GM18861 (cell line): ENCODE results near the gene APBA2.

Experiments
- ATAC-seq: cut with Tn5 transposase; IDR thresholded peaks from one replicate; pipeline ENCODE4 v1.9.1; 2021; ENCODE audit not compliant: unreplicated experiment

The APBA2 gene

DNA sequence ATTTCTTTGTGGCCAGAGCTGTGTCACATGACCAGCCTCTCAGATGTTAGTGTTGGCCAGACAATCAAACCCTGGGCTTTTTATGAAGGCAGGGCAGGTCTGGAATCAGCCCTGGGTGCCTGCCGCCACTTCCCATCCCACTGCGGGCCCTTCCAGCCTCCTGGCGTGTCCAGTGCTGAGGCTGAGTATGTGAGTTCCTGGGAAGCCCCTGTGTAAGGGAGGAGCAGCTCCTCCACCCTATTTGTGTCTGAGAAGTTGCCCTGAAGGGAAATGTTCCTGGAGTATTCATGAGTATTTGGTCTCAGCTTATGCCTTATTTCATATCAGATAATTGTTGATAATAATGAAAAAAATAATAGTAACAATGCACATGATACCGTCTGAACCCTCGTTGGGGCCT, 193.7 kb downstream of the APBA2 start:
- ATAC-seq = no peak

DNA sequence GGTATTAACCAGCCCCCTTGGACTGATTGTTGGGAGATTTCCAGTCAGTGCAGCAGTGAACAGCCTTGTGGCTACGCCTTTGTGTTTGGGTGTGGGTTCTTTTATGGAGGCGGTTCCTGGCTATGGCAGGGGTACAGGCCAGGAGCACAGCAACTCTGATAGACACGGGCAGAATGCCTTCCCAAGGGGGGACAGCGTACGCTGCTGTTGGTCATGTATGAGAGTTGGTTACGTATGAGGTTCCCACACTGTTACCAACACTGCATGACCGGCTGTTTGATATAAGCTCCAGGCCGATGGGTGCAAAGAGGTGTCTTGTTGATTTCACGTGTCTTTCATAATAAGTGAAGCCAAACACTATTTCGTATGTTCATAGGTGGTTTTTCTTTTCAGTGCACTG, 196.0 kb downstream of the APBA2 start:
- ATAC-seq = no peak

DNA sequence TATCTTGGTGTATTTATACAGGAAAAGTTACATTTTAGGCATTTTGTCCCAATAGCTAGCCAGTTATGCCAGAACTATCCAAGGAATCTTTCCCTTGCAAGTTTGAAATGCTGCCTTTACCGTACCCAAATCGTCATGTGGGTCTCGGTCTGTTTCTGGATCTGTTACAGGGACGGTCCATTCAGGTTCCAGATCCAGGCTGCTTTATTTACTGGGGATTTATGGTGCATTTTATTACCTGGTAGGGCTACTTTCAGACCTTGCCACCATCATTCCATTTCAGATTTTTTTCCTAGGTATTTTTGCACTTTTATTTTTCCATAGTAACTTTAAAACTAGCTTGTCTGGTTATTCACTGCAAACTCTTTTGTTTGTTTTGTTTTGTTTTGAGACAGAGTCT, 197.4 kb downstream of the APBA2 start:
- no peak for ATAC-seq

DNA sequence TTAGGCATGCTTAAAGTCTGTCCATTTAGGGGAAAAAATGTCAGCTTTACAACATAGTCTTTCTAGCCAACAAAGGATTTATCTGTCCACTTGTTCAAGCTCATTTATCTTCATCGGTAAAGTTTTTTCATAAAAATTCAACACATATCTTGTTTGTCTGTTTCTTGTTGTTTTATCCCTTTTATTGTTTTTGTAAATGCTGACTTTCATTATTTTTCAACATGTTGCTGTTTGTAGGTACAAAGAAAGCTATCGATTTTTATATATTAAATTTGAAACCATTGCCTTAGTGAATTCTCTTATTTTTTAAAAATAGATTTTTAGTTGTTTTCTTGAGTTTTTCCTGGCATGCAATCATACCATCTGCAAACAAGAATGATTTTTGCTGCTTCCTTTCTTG, 198.1 kb downstream of the APBA2 start:
- ATAC-seq = no peak

DNA sequence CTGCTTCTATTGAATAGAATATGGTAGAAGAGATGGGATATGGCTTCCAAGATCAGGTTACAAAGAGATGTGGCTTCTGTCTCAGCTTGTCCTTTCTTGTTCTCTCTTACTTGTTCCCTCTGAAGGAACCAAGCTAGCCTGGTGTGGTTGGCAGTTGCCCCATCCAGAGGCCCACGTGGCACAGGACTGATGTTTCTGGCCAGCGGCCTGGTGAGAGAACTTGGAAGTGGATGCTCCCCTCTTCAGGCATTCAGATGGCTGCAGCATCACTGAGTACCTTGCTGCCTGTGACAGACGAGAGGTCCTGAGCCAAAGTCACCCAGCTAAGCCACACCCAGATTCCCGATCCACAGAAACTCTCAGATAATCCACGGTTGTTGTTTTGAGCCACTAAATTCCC, 200.2 kb downstream of the APBA2 start:
- no peak for ATAC-seq

DNA sequence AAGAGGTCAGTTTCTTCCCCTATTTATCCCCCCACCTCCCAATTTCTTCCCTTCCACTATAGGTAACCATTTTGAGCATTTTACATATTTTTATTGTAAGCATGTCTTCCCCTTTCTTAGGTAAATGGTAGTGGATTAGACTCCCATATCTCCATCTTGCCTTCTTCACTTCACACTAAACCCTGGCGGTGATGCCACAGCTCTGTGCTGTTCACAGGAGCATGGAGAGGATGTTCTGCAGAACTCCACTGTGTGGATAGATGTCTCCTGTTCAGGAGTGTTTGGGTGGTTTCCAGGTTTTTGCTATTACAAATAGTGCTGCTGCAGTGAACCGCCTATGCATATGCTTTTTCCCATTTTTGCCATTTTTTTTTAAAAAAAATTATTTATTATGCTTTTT, 201.1 kb downstream of the APBA2 start:
- ATAC-seq = no peak

DNA sequence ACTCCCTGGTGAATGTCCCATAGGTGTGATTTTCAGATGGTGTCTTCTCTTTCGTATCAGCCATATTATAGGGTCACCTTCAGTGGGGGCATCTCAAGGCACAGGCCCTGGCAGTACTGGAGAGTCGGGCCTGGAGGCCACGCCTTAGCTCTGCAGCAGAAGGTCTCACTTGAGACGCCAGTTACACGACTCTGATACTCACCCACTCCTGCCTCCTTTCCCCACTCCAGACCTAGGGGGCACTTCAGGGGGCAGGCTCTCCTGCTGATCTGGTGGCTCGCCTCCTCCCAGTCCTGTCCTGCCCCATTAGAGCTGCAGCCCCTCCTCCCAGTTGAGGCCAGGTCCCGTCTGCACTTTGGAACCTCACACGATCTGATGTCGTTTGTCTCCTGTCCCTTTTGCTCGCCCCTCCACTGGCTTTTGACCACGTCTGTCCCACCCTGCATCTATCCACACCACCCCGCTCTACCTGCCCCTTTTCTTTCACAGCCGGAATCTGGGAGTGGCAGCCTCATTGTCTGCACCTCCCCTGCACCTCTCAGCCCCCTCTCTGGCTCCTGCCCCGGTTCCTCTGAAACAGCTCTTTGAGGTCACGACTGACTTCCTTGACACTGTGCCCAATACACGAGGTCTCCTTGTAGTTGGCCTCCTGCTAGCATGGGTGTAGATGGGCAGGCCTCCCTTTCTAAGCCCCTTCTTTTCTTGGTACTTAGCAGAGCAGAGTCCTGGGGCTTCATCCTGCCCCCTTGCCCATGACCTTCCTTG, 201.9 kb downstream of the APBA2 start:
- no peak for ATAC-seq

DNA sequence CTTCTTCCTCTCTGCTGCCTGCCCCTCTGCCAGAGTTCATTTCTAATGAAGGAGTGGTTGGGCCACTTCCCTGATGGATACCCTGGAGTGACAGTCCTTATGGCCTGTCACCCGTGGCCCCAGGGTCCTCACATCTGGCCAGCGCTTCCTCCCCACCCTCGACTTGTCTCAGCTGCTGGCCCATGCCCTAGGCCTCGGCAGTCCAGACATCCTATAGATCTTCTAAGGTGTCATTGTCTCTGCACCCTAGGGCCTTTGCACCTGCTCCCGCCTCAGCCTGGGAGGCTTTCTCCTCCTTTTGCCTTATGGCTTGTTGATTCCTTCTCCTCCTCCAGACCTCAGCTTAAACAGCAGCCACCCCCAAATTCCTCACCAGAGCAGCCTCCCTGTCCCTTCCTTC, 202.9 kb downstream of the APBA2 start:
- no peak for ATAC-seq

DNA sequence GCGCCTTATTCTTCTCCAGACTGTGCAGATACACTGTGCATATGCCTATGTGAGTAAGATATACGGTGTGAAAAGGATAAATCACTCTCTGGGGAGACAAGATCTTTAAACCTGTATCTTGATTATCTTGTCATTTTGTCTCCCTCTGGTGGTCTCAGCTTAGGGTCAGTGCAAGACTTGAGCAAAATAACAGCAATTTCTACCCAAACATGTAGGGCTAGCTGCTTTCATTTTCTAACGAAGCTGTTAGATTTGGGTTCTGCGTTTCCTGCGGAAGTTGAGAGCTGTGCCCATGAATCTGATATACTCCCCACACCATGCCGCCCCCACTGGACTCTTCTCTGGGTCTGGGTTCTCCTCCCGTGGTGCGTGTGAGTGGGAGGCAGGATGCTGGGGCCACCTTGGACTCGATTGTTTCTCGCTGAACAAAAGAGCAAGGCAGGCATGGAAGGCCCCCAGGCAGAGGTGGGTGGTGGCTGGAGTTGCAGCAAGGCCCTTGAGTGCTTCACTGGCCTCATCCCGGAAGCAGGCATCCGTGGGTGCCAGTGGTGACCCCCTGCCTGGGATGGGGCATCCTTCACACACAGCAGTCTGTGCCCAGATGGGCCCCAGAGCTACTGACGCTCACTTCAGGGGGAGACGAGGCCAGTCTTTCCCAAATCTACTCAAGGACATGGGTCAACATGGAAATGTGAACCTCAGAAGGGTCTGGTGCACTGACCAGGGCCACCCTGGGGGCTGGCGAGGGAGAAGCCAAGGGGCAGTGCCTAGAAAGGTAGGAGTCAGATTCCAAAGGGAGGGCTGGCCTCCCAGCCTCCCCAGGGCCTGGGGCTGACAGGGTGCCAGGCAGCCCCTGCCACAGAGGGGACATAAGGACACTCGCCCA, 204.2 kb downstream of the APBA2 start:
- no peak for ATAC-seq

DNA sequence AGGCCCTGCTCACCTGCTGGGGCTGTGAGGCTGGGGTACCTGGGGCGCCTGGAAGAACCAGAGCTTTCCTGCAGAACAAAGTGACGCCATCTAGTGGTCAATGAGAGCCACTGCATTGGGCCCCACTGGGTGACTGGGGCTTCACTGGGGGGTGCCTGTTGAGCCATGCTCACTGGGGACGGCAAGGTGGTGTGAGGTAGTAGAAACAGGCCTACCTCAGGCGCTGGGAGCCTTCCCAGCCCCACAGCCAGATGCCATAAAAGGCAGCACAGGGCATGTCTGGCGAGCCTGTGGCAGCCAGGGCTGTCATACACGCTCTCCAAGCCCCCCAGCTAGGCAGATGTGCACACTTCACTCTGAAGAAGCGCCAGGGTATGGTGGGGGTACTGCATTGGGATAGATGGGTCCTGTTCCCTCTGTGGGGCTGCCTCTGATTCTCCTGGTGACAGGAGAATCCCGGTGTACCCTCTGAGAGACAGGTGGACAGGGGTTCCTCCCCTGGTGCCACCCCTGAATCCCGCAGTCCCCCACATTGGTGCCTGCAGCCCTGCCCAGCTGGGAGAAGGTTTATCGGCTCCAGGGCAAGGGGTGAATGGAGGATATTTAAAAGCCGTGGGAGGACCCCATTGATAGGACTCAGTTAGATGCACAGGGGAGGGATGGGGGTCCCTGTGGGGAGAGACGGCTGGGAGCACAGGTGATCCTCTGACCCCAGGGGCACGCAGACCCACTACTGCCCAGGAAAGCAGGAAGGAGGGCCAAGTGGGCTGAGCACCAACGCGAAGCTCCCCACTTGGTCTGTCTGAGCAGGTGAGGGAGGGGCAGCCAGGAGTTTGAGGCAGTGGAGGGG, 205.1 kb downstream of the APBA2 start:
- no peak for ATAC-seq

DNA sequence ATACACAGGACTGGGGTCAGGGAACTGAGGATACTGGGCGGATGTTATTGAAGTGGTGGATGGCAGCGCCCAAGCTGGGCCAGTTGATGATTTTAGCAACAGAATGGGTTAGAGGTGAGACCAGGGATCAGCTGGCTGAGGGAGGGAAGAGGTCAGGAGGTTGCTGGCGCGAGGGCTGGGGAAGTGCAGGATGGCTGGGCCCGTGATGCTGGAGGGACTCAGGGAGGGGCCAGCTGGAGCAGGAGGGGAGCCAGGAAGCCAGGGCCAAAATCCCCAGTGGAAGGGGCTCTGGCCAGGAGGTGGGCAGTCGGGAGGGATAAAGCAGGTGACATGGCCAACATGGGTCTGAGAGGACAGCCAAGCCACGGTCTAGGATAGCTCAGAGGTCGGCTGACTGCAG, 205.9 kb downstream of the APBA2 start:
- ATAC-seq = no peak

DNA sequence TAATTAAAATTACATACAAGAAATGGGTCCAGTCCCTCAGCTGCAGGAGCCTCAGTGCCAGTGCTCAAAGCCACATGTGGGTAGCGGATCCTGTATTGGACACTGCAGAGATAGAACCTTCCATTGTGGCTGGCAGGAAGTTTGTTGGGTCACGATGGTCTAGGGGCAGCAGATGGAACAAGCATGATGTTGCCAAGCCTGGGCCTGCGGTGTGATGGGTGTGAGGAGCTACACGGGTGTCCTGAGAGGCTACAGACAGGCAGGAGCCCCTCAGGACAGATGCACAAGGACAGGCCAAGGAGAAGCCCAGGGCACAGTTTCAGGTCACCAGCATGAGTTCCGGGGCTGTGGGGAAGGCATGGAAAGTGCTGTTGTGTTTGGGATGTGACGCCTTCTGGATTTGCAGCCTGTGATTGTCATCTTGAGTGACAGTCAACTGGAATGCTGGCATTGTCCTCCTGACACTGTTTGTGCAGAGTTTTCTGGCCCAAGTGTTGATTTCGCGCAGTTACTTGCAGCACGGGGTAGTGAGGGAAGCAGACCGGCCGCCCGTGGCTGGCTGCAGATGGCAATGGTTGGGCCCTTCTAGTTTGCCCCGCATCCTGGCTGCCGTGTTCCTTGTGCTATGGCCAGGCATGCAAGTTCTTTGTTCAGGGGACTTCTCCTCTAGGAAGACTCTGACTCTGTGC, 206.7 kb downstream of the APBA2 start:
- ATAC-seq = no peak

DNA sequence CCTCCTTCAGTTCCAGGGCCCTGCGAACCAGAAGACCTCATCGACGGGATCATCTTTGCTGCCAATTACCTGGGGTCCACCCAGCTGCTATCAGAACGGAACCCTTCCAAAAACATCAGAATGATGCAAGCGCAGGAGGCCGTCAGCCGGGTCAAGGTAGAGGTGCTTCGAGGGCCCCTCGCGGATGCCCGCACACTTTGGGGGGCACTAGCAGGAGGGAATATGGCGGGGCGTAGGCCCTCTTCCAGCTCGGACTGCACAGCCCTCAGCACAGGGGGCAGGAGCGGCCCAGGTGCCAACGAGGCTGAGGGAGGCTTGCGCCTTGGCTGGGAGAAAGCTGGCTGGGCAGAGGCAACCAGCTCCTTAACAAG, 207.3 kb downstream of the APBA2 start:
- ATAC-seq = no peak

DNA sequence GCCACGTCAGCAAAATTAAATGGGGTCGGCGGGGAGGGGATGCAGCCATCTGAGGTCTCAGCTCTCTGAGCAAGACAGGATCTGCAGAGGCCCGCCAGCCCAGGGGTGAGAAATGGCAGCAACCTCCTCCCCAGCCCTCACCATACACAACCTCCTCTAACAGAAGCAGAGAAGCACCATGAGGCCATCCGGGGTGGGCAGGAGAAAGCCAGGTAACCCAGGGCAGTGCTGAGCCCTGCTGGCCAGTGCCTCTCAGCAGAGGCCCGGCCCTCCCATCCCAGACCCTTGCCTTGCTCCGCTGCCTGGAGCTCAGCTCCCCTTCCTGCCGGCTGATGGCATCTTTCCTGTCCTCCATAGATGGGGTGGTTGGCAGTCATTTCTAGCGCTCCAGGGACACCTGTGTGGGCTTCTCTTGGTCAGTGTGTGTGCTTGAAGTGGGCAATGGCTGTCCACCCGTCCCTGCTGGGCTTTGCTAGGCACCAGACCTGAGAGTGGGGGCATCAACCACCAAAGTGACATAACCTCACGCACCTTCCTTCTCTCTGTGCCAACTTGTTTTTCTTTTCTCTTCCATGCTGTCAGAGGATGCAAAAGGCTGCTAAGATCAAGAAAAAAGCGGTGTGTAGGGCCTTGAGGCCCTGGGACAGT, 208.0 kb downstream of the APBA2 start:
- no peak for ATAC-seq

DNA sequence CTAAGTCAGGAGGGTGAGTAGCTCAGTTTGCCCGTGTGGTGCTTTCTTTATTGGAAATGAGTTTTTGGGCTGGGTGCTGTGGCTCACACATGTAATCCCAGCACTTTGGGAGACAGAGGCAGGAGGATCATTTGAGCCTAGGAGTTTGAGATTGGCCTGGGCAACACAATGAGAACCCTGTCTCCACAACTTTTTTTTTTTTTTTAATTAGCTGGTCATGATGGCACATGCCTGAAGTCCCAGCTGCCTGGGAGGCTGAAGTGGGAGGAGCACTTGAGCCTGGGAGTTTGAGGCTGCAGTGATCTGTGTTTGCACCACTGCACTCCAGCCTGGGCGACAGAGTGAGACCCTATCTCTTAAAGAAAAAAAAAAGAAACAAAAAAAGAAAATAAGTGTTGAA, 208.9 kb downstream of the APBA2 start:
- ATAC-seq = no peak

DNA sequence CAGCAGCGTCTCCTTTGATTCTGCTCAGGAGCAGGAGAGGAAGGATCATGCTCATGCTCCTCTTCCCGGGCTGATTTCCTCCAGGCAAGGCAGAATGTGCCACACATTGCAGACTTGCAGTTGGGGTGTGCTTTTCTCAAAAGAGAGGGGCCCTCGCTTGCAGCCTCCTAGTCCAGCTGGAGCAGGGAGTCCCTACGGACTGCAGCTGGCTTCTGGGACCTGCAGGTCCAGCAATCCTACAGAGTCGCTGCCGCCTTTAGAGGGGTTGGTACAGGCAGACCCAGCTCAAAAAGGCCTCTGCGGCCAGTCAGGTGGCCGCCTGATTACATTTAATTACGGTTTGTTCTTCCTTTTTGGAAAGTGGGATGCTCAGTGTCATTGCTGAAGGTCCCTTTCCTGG, 210.0 kb downstream of the APBA2 start:
- ATAC-seq = no peak

DNA sequence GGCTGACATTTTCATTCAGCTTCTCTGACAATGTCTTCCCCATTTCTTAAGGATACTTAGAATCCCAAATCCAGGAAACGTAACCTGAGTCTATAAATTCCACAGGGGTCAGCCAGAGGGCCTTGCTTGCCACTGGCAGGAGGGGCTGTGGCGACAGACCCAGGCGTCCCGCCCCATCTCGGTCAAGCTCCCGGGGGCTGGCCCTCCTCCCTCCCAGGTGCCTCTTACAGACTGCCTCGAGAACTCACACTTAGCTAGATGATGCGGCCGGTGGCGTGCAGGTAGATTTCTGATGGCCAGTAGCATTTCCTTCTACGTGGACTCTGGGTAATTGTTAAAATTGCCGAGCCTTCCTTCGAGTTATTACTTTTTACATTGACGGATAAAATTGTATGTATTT, 211.4 kb downstream of the APBA2 start:
- ATAC-seq = no peak

DNA sequence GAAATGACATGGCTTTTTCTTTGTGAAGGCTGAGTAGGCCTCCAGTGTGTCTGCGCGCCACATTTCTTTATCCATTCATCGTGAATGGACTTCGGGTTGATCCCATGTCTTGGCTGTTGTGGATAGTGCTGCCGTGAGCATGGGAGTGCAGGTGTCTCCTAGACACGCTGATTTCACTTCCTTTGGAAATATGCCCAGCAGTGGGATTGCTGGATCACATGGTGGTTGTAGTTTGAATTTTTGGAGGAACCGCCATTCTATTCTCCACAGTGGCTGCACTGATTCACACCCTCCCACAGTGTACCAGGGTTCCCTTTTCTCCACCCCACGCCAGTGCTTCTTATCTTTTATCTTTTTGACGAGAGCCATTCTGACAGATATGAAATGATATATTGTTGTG, 212.2 kb downstream of the APBA2 start:
- ATAC-seq = no peak

DNA sequence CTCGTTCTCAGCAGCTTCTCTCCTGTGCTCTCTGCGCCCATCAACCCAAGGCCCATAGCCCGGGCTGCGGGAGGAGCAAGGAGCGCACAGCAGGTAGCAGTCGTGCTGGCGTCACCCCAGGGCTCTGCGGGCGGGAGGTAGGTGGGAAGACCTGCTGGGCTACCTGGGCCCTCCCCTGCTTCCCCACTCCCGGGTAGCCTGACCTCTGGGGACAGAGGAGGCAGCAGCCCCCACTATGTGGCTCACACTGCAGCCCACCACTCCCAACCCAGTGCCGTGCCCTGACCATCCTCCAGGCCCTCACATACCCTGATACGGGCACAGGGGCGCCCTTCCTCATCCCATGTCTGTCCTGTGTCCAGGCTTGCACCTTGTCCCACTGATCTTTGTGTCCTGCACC, 212.9 kb downstream of the APBA2 start:
- no peak for ATAC-seq

DNA sequence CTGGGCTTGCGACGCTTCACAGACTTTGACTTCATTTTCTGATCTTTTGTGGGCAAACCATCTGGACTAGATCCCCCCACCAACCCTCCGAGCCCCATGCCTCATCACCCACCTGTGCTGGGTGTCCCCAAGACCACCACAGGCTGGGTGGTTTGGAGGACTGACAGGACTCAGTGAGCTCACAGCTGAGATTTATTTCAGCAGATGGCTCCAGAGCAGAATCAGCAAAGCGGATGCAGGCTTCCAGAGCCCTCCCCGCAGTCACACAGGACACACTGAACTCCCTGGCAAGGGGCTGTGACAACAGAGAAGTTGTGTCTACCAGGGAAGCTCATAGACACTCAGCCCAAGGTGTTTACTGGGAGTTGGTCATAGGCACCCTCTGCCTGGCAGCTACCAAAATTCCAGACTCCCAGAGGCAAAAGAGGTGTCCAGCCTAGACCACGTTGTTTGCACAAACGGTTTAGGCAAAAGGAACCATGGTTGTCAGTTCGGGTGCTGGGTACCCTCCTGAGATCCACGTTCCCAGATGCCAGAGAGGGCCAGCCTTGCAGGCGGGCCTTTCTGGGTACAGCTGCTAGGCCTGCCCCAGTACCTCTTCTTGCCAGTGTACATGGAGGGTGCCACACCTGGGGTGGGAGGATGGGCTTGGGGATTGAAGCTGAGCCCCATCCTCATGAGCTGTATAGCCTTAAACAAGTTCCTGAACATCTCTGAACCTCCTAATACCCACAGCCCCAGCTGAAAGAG, 213.5 kb downstream of the APBA2 start:
- ATAC-seq = no peak
